CD4-positive, alpha-beta T cell treated with Interleukin-6 for 4 hours (primary cell): ENCODE data around the gene PDE4A.
"Not testable (repeated sequence)": the region's sequence is repeated elsewhere in the genome, so short reads cannot be mapped to it uniquely, and the experiment has no call there.

Experiments used
- DNase-seq: peaks from one replicate; pipeline ENCODE4 v3.0.0-alpha.2; 2020; ENCODE audit warnings: mixed read lengths

The PDE4A gene

GRCh38 chr19:10404888-10405820 is 15.2 kb upstream of the PDE4A start:
- peak; percentile 67 for DNase-seq

GRCh38 chr19:10406191-10406590 is 14.1 kb upstream of the PDE4A start:
- DNase-seq = no peak

GRCh38 chr19:10407096-10407495 is 13.2 kb upstream of the PDE4A start:
- DNase-seq = no peak

GRCh38 chr19:10408511-10409283 is 11.6 kb upstream of the PDE4A start:
- DNase-seq = peak; percentile 70

- not testable (repeated sequence) for DNase-seq
Measured at GRCh38 chr19:10411224-10411623, 9.1 kb upstream of the PDE4A start.

GRCh38 chr19:10412257-10412977 is 7.9 kb upstream of the PDE4A start:
- no peak for DNase-seq

- no peak for DNase-seq
Measured at GRCh38 chr19:10416083-10416379, 4.3 kb upstream of the PDE4A start.

GRCh38 chr19:10416380-10417257 is 3.7 kb upstream of the PDE4A start:
- peak; percentile 82 for DNase-seq

- DNase-seq = no peak
Measured at GRCh38 chr19:10417541-10418234, 2.6 kb upstream of the PDE4A start.

GRCh38 chr19:10418235-10418484 is 2.2 kb upstream of the PDE4A start:
- DNase-seq = no peak

- no peak for DNase-seq
Measured at GRCh38 chr19:10418485-10419199, 1.7 kb upstream of the PDE4A start.

- DNase-seq = peak; percentile 32
Measured at GRCh38 chr19:10419200-10419645, 1.1 kb upstream of the PDE4A start.

GRCh38 chr19:10419646-10420443 is 493 bp upstream of the PDE4A start:
- DNase-seq = peak; percentile 27

- no peak for DNase-seq
Measured at GRCh38 chr19:10421240-10422045, 1.1 kb downstream of the PDE4A start.

GRCh38 chr19:10422046-10422461 is 1.7 kb downstream of the PDE4A start:
- no peak for DNase-seq

GRCh38 chr19:10422846-10423245 is 2.5 kb downstream of the PDE4A start:
- DNase-seq = no peak

- DNase-seq = peak; percentile 76
Measured at GRCh38 chr19:10424011-10424637, 3.8 kb downstream of the PDE4A start.

GRCh38 chr19:10427169-10427568 is 6.8 kb downstream of the PDE4A start:
- no peak for DNase-seq

GRCh38 chr19:10428996-10429381 is 8.7 kb downstream of the PDE4A start:
- no peak for DNase-seq
